Stimulated activated CD4-positive, alpha-beta T cell treated with anti-CD3 and anti-CD28 coated beads, Interleukin-12 subunit alpha, Interleukin-12 subunit beta, amount 100 ng/mL, for 24 hours (primary cell): ENCODE data around the gene OR4K1.
"Not testable (repeated sequence)": the region's sequence is repeated elsewhere in the genome, so short reads cannot be mapped to it uniquely, and the experiment has no call there.

ENCODE experiments used
- DNase-seq, 2 experiments: peaks; one replicate each; pipeline ENCODE4 v3.0.0-alpha.2; 2020; ENCODE audit warnings: low read depth in 2 of 2

OR4K1 gene, protein sequence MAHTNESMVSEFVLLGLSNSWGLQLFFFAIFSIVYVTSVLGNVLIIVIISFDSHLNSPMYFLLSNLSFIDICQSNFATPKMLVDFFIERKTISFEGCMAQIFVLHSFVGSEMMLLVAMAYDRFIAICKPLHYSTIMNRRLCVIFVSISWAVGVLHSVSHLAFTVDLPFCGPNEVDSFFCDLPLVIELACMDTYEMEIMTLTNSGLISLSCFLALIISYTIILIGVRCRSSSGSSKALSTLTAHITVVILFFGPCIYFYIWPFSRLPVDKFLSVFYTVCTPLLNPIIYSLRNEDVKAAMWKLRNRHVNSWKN

DNA sequence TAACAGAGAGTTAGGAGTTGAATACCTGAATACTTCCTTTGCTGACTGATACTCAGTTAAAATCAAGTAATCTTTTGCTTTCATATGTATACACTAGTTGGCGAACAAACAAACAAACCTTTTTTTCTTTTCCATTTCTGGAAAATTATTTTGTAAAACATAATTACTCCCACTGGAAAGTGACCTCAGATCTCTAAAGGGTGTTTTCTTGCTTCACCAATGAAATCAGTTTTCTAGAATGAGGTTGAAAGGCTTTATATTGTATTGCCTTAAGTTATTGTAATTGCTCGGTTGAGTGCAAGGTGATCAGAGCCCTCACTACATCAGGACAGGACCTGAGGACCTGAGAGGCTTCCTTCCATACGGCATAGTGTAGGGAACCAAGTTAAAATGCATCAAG, at the start of gene OR4K1:
OR4K1 (plus strand) TSS at position 301 of the 400 bp plus-strand sequence. CDS start 4,750 bp downstream, outside the sequence.
- DNase-seq = no peak

DNA sequence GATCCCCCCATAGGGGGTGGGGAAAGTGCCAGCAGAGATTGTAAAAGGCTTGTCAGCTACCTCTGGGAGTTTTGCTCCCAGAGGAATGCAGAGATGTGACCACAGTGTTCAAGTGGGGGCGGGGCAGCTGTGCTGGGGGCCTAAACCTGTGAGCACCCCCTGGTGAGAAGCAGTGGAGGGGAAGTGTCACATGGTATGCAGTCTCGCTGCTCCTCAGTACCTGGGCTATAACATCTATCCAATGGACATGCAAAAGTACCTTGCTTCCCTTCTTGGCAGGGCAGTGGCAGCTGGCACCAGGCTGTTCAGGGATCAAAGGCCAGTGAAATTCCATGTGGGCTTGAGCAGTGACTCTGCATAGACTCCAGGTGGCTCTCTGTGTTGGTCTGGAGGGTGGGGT, 35.4 kb upstream of the OR4K1 start:
- DNase-seq = no peak

DNA sequence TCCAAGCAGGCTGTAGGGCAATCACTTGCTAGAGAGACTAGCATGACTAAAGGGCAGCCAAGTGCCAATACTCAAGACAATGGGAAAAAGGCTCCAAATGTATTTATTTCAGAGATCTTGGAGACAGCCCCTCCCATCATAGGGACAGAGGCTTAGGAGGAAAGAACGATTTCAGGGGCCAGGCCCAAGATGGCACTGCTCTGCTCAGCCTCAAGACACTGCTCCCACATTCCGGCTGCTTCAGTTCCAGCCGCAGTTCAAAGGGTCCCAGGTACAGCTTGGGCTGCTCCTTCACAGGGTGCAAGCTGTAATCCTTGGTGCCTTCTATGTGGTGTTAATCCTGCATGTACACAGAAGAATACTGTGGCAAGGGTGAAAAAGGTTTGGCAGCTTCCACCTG, 29.7 kb upstream of the OR4K1 start:
- no peak for DNase-seq

DNA sequence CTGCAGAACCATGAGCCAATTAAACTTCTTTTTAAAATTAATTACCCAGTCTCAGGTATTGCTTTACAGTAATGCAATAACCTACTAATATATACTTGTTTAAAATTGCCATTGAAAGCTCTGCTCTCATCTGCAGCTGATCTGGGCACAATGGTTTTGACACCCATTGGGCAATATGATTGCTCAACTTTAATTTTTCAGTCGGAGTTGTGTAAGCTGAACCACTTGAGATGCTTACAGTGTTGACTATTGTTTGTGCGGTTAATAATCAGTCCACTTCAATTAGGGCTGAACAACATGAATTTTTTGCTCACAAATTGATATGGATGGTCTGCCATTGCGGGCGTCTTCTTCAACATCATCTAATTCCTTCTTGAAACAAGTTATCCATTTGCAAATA, 28.3 kb upstream of the OR4K1 start:
- DNase-seq = no peak

DNA sequence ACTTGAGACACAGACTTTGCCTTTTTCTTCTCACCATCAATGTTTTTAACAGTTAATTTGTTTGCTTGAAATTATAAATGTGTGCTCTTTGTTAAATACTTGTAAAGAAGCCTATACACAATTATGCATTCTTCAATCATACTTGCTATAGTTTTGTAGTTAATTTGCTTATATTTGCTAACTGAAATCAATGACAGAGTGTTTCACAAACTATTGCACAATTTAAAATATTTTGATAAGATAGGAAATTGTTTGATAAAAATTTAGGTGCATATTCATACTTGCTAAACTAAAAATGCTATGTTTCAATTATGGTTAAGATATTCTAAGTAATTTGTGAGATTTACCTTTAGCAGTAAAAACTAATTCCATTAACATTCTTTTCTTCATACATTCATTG, 24.1 kb upstream of the OR4K1 start:
- DNase-seq = no peak

DNA sequence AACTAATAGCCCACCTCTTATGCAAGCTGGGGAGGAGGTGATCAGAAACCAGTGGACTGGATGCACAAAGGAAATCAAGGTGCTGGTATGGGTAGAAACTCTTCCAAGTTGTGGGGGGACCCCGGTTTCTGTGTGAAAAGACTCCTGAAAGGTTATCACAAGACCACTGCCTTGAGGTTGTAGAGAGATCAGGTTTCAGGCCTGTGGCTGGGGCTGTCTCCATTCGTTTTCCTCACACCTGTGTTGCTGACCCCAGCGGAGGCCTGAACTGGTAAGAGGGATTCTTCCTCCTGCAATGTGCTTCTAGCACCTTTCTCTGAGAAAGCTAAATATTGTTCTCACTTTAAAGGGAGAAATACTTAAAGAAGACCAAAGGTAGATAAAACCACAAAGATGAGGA, 19.6 kb upstream of the OR4K1 start:
- no peak for DNase-seq

DNA sequence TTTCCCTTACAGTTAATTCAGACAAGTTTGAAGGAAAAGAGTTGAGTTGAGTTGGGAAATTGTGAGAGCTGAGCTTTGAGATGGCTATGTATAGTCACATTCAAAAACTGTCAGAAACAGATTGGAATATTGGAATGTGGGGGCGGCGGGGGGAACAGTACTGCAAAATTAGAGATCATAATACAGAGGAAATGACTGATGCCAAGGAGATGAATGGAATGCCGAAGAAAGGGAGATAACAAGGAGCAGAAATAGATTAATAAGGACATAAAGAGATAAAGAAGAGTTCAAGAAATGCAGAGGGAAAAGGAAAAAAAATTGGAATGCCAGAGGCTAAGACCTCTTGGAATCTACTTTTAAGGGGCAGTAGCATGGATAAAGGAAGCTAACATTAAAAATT, 13.5 kb upstream of the OR4K1 start:
- DNase-seq = no peak

DNA sequence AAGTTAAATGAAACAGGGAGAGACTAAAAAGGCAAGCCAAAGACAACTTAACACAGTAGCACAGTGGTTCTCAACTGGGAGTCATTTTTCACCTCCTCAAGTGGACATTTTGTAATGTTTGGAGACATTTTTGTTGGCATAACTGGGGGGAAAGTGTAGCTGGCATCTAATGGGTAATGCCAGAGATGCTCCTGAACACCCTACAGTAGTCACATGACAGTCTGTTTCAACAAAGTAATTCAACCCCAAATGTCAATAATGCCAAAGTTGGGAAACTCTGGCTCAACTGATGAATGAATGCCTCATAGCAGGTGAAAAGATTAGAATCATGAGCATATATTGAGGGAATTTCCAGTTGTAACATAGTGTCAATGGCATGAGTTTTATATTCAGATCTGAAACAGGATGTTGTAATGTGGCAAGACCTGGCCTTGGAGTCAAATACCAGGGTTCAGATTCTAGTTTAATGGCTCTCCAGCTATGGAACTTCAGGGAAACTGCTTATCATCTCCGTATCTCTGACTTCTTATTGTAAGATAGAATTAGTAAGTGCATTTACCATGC, 12.7 kb upstream of the OR4K1 start:
- no peak for DNase-seq

DNA sequence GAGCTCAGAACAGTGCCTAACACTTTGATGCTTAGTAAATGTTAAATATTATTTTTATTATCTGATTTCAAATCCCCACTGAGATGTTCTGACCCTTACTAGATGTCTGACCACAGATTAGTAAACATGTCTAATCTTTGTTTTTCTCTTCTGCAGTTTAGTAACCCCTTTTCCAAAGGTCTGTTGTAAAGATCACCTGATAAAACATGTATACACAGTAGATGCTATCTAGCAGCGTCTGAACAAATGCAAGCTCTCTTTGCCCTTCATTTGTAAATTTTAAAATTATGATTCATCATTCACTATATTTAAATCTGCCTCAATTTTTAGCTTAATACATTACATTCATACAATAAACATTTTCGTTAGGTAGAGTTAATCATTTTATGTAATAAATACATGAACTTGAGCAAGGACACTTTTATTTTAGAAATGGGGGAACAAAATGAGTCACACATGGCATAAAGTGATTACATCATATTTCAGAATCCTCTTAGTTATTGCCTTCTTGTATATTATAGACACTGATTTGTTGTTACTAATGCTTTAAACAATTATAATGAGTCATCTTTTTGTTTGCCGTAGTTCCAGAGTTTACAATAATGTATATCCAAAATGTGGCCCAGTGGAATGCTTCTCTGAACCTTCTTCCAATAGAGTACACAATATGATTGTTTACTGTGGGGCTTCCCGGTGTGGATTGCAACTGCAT, 12.0 kb upstream of the OR4K1 start:
- DNase-seq = no peak

DNA sequence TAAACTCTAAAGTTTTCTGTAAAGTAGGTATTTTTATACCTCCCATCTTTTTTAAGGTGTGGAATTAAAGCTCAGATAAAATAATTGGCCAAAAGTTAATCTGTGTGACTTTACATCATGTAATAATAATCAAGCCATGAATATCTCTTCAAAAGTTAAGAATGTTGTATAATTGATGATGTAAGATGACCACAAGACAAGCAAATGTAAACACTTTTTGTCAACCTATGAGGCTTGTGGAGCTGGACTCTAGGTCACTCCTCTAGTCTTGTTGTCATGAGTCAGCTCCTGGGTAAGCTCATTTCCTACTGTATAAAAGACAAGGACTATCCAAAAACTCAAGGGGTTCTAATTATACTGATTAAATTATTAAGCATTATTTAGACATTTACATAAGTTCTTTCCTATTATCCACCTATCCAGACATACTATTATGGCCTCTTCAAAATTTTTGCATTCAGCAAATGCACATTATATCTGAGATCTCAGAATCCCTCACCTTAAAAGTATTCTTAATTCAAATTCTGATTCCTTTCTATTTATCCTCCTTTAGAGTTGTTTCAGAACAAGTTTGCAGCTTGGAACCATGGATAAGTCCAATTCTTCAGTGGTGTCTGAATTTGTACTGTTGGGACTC, 10.6 kb upstream of the OR4K1 start, which contains the start of gene OR4K5:
OR4K5 (plus strand) TSS at position 587 of the 637 bp plus-strand sequence; CDS start at position 587, 0 bp downstream.
- no peak for DNase-seq

DNA sequence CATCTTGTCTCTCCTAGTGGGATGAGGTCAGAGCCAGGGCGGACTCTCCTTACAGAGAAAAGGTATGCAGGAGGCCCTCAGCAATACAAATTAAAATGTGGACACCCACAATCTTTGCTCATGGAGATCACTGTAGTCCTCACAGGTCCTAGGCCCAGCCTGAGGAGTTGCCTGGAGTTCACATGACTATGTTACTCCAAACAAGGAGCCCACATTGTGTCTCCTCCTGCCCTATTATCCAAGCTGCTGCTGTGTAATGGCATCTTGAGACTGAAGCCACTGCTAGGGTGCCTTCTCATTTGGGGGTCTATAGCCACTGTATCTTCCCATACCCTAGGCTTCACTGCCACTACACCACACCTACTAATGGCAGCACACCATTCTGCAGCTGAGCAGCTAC, 11.0 kb downstream of the OR4K1 start:
- DNase-seq = no peak

DNA sequence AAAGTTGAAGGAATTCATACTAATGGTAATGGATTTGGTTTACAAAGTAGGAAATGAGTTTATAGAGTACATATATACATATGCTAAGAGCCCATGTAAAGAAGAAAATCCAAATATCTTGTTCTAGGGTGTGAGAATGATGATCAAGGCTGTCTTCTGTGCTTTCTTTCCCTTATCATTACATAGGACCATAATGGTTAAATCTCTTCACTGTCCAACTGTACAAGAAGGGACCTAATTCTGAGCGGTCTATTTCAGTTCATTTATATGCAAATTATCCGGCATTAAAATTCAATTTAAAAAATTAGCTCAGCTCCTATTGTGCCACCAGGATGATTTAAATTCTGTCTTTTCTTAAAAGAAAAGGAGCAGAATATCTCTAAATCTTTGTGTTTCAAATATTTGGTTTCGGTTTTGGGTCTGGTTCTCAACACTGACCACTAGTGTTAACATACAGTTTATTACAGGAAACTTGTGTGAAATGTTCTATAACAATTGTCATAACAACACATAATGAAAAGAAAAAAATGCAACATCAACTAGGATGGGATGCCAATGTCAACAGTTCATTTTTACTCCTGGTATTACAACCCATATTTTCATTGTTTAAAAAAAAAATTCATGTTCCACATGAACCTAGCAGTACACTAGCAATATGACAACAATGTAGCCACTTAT, 16.8 kb downstream of the OR4K1 start:
- no peak for DNase-seq

DNA sequence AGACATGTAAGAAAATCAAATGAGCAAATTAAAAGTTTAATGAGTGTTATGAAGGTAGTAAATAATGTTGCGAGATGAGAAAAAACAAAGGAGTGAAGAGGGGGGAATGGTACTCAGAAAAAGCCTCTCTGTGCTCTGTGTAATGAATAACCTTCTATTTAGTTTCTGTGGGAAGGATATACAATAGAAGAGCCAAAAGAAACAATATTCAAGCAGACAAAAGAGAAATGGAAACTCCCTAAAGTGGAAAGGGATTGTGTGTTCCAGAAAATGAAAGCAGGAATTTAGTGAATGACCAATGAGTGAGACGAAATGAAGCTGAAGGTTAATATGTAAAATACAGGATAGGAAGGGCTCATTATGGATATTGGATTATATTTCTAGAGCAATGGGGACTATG, 18.5 kb downstream of the OR4K1 start:
- no peak for DNase-seq

DNA sequence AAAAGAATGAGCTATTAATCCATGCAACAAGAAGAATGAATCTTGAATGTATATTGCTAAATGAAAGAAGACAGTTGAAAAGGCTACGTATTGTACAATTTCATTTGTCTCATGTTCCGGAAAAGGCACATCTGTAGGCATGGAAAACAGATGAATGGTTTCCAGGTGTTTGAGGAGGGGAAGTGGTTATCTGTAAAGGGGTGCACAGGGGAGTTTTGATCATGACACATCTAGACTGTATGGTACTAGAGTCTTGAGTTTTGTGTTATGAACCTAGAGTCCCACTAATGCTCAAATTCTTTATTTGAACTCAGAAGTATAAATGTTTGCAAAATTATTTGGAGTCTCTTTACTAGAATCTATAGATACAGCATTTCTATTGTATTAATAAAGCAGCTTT, 39.0 kb downstream of the OR4K1 start:
- not testable (repeated sequence) for DNase-seq

DNA sequence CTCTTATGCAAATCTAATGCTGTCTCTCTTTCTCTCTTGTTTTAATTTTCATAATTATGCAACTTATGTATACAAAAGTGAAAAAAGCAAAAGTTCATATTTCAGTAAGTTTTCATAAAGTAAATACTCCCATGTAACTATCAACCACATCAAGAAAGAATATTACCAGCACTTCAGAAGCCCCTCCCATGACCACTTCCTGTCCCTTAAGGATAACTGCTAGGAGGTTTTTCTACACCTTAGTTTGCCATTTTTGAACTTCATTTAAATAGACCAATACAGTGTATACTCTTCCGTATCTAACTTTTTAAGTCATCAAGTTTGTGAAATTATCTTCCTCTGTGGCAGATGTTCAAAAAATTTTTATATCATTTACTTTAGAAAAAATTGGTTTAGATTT, 44.1 kb downstream of the OR4K1 start:
- DNase-seq = no peak

DNA sequence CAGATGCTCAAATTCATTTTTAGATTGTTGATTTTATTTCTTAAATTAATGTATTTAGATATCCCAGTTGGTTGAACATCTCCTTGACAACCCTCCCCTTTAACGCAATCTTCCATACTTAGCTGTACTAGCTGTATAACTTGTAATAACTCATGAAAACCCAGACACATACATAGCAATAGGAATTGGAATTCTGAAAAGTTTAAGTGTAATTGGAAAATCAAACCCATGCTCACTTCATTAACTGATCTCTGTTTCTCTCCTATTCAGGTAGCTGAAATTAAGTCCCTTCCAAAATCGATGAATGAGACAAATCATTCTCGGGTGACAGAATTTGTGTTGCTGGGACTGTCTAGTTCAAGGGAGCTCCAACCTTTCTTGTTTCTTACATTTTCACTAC, 44.6 kb downstream of the OR4K1 start, which contains the start of gene OR4K15:
OR4K15 (plus strand) TSS at position 301 of the 400 bp plus-strand sequence; CDS start at position 301, 0 bp downstream.
- no peak for DNase-seq
